NCI-H446 (cell line): Measurements from ENCODE around the gene STK16.
A peak's percentile ranks its signal among the peaks of the same experiment; 100 is the strongest.
"Not testable (repeated sequence)": the region's sequence is repeated elsewhere in the genome, so short reads cannot be mapped to it uniquely, and the experiment has no call there.

Experiments used
- DNase-seq, 2 experiments: peaks; one replicate each; lab custom pipeline; 2025; lab: John Stamatoyannopoulos, UW

STK16 gene, protein sequence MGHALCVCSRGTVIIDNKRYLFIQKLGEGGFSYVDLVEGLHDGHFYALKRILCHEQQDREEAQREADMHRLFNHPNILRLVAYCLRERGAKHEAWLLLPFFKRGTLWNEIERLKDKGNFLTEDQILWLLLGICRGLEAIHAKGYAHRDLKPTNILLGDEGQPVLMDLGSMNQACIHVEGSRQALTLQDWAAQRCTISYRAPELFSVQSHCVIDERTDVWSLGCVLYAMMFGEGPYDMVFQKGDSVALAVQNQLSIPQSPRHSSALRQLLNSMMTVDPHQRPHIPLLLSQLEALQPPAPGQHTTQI

GRCh38 chr2:219245148-219245898 lies at the start of gene STK16, which contains the start of gene GLB1L:
STK16 (plus strand) TSS chr2:219245479; CDS start chr2:219246000, 521 bp downstream.
GLB1L (minus strand) TSS chr2:219245444; CDS start chr2:219243573, 1,871 bp downstream.
- DNase-seq = peak; percentile 60 to 91

- DNase-seq = no peak
These were observed 47.9 kb upstream of the STK16 start for GRCh38 chr2:219197388-219197787.

- DNase-seq = no peak
These were observed 46.3 kb upstream of the STK16 start for GRCh38 chr2:219198974-219199373.

GRCh38 chr2:219199470-219200211 lies 45.6 kb upstream of the STK16 start:
- no peak for DNase-seq

DNA sequence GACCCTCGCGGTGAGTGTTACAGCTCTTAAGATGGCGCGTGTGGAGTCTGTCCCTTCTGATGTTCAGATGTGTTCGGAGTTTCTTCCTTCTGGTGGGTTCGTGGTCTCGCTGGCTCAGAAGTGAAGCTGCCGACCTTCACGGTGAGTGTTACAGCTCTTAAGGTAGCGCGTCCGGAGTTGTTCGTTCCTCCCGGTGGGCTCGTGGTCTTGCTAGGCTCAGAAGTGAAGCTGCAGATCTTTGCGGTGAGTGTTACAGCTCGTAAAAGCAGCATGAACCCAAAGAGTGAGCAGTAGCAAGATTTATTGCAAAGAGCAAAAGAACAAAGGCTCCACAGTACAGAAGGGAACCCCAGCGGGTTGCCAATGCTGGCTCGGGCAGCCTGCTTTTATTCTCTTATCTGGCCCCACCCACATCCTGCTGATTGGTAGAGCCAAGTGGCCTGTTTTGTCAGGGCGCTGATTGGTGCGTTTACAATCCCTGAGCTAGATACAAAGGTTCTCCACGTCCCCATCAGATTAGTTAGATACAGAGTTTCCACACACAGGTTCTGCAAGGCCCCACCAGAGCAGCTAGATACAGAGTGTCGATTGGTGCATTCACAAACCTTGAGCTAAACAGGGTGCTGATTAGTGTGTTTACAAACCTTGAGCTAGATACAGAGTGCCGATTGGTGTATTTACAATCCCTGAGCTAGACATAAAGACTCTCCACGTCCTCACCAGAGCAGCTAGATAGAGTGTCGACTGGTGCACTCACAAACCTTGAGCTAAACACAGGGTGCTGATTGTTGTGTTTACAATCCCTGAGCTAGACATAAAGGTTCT lies 44.6 kb upstream of the STK16 start:
- DNase-seq = not testable (repeated sequence)

- not testable (repeated sequence) for DNase-seq
These were observed 43.9 kb upstream of the STK16 start for GRCh38 chr2:219201331-219201730.

- no peak for DNase-seq
These were observed 40.7 kb upstream of the STK16 start for GRCh38 chr2:219204425-219205164.

DNA sequence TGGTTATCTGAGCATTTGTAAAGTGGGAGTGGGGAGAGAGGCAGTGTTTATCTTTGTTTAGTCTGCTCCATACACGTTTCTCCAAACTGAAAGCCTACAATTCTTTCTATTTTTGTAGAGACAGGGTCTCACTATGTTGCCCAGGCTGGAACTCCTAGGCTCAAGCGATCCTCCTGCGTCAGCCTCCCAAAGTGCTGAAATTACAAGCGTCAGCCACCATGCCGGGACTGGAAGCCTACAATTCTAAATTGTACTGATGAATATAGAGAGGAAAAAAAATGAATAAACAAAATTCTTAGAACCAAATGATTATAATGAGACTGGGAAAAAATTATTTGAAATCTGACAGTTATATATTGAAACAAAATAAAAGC lies 40.1 kb upstream of the STK16 start:
- DNase-seq = no peak

- no peak for DNase-seq
These were observed 39.3 kb upstream of the STK16 start for GRCh38 chr2:219205981-219206327.

DNA sequence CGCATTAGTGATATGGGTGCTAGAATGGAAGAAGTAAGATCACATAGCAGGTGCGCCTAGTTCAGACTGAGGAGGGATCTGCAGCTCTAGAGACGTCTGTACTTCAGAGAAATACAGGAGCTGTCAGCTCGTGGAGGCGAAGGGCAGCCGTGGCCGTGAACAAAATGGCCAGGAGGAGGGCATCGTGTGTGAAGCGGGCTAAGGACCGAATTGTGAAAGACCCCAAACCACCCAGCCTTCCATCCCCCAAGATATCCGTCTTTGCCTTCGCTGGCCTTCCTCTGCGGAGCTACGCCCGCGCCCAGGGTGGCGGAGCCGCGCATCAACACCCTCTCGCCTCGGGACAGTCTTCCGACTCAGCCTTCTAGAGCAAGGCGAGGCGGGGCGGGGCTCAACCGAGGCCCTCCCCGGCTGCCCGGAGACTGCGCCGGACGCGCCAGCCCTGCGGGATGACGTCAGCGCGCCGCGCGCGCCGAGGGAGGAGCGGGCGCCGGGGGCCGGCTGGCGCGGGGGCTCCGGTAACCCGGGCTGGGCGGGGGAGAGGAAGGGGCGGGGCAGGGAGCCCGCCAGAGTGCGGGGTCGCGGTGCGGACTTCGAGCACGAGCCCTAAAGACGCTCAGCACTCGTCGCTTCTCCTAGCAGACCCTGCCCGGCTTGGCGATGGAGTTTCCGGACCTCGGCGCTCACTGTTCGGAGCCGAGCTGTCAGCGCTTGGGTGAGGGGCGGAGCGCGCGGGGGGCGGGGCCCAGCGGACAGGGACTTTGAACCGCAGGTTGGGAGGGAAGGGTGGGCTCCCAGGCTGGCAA lies 38.7 kb upstream of the STK16 start, which contains the start of gene ZFAND2B:
Gene ZFAND2B, plus strand, starts transcription at position 455 of the 806 bp plus-strand sequence. Its CDS starts 206 bp downstream, at position 661.
- DNase-seq = peak; percentile 86 to 96

GRCh38 chr2:219207134-219207883 lies 38.0 kb upstream of the STK16 start:
- no peak for DNase-seq

- DNase-seq = peak; percentile 7 to 16
These were observed 37.2 kb upstream of the STK16 start for GRCh38 chr2:219207884-219208740.

DNA sequence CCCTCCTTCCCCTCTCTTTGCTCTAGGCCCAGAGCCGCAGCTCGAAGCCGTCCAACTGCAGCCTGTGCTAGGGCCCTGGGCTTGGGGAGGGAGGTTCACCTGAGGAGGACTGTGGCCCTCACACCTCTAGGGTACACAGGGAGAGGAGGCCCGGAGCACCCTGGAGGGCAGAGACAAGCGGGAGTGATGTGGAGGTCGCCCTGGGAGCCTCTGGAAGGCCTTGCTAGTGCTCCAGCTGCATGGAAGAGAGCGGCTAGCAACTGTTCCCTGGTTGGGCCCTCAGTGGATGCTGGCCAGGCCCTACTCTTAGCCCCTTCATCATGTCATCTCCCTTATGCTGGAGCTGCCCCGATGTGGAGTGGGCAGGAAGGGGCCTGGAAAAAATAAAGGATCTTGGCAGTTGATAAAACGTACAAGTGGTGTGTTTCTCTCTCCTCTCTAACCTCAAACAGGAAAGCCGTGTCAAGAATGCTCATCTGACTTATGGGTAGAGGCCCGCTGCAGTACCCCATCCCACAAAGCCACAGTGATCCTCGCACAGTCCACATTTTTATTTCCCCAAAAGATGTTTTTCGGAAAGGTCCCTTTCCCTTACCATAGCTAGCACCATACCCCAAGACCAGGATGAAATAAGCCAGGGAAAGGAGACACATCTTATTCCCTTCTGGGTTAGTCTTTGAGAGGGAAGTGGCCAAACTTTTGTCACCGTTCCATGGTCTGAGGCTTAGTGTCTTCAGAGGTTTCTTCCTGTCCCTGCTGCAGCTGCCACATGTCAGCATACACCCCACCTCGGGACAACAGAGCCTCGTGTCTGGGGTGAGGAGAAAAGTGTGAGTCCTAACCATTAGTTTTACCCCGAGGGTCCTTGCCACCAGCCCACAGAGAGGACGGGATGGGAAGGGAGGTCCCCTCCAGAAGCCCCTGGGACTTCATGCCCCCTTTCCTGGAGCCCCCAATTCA lies 35.8 kb upstream of the STK16 start:
- DNase-seq = no peak

GRCh38 chr2:219210196-219210885 lies 34.9 kb upstream of the STK16 start:
- DNase-seq = no peak

- no peak for DNase-seq
These were observed 34.4 kb upstream of the STK16 start for GRCh38 chr2:219210886-219211362.

- no peak for DNase-seq
These were observed 32.3 kb upstream of the STK16 start for GRCh38 chr2:219213026-219213415.
